Measurements from ENCODE around the gene RPEL1.

Gene RPEL1

GRCh38 chr10:103278537-103278823 is 32.8 kb downstream of the RPEL1 start:
- Histone ChIP-seq H3K27me3 (ENCODE audit: control insufficient read depth, insufficient read depth, low read length) (peaks cover 22% of the 10 kb centered on the region), H3K27ac (ENCODE audit: low read length) (no peak overlapping the region), H3K36me3 (ENCODE audit: control insufficient read depth, insufficient read depth, low read length) (no peaks in the 10 kb centered on the region), H3K9me3 (ENCODE audit: control insufficient read depth, insufficient read depth, low read length) (no peaks in the 10 kb centered on the region), H3K4me1 (ENCODE audit: control insufficient read depth, insufficient read depth, low read length) (peaks cover 5% of the 10 kb centered on the region), H3K4me3 (ENCODE audit: low read length) (no peak overlapping the region)
- no CpG with 5 or more reads among the region's 12 CpGs for WGBS (ENCODE audit: insufficient coverage, insufficient read length)
- DNase-seq (ENCODE audit: low read depth, low spot score), result no peak

GRCh38 chr10:103278862-103279298 is 33.2 kb downstream of the RPEL1 start:
- no peaks in the 10 kb centered on the region for H3K9me3 ChIP-seq (ENCODE audit: control insufficient read depth, insufficient read depth, low read length)
- H3K27ac ChIP-seq (ENCODE audit: low read length), result no peak overlapping the region
- H3K4me1 ChIP-seq (ENCODE audit: control insufficient read depth, insufficient read depth, low read length), result peaks cover 5% of the 10 kb centered on the region
- H3K27me3 ChIP-seq (ENCODE audit: control insufficient read depth, insufficient read depth, low read length), result peaks cover 22% of the 10 kb centered on the region
- H3K4me3 ChIP-seq (ENCODE audit: low read length), result no peak overlapping the region
- no peaks in the 10 kb centered on the region for H3K36me3 ChIP-seq (ENCODE audit: control insufficient read depth, insufficient read depth, low read length)
- DNase-seq (ENCODE audit: low read depth, low spot score), result no peak
- no CpG with 5 or more reads among the region's 11 CpGs for WGBS (ENCODE audit: insufficient coverage, insufficient read length)

- Histone ChIP-seq H3K36me3 (ENCODE audit: control insufficient read depth, insufficient read depth, low read length) (no peaks in the 10 kb centered on the region), H3K27me3 (ENCODE audit: control insufficient read depth, insufficient read depth, low read length) (peaks cover 22% of the 10 kb centered on the region), H3K27ac (ENCODE audit: low read length) (no peak overlapping the region), H3K4me1 (ENCODE audit: control insufficient read depth, insufficient read depth, low read length) (peaks cover 5% of the 10 kb centered on the region), H3K9me3 (ENCODE audit: control insufficient read depth, insufficient read depth, low read length) (no peaks in the 10 kb centered on the region), H3K4me3 (ENCODE audit: low read length) (no peak overlapping the region)
- no CpG with 5 or more reads among the region's 3 CpGs for WGBS (ENCODE audit: insufficient coverage, insufficient read length)
- DNase-seq (ENCODE audit: low read depth, low spot score), result no peak
These were observed 34.3 kb downstream of the RPEL1 start for GRCh38 chr10:103280031-103280430.

- Histone ChIP-seq H3K4me1 (ENCODE audit: control insufficient read depth, insufficient read depth, low read length) (peaks cover 5% of the 10 kb centered on the region), H3K36me3 (ENCODE audit: control insufficient read depth, insufficient read depth, low read length) (no peaks in the 10 kb centered on the region), H3K27me3 (ENCODE audit: control insufficient read depth, insufficient read depth, low read length) (peaks cover 22% of the 10 kb centered on the region), H3K4me3 (ENCODE audit: low read length) (no peak overlapping the region), H3K9me3 (ENCODE audit: control insufficient read depth, insufficient read depth, low read length) (no peaks in the 10 kb centered on the region), H3K27ac (ENCODE audit: low read length) (no peak overlapping the region)
- no CpG with 5 or more reads among the region's 2 CpGs for WGBS (ENCODE audit: insufficient coverage, insufficient read length)
- no peak for DNase-seq (ENCODE audit: low read depth, low spot score)
These were observed 34.8 kb downstream of the RPEL1 start for GRCh38 chr10:103280506-103280905.

GRCh38 chr10:103281753-103282152 is 36.1 kb downstream of the RPEL1 start:
- Histone ChIP-seq H3K27me3 (ENCODE audit: control insufficient read depth, insufficient read depth, low read length) (peaks cover 14% of the 10 kb centered on the region; the same call in 1 of the 2 replicates), H3K4me3 (ENCODE audit: low read length) (no peak overlapping the region)
- no CpG with 5 or more reads among the region's 14 CpGs for WGBS (ENCODE audit: insufficient coverage, insufficient read length)

GRCh38 chr10:103282961-103283360 is 37.3 kb downstream of the RPEL1 start:
- WGBS (ENCODE audit: insufficient coverage, insufficient read length), result no CpG with 5 or more reads among the region's 1 CpG
- Histone ChIP-seq H3K4me3 (ENCODE audit: low read length) (no peak overlapping the region), H3K27me3 (ENCODE audit: control insufficient read depth, insufficient read depth, low read length) (peaks cover 7% of the 10 kb centered on the region; the same call in 1 of the 2 replicates)

More at GRCh38 chr10:103281753-103282152, 36.1 kb downstream of the RPEL1 start:
- H3K9me3 ChIP-seq (ENCODE audit: control insufficient read depth, insufficient read depth, low read length), result no peaks in the 10 kb centered on the region
- no peak overlapping the region for H3K27ac ChIP-seq (ENCODE audit: low read length)
- DNase-seq (ENCODE audit: low read depth, low spot score), result peak; percentile 81
- H3K4me1 ChIP-seq (ENCODE audit: control insufficient read depth, insufficient read depth, low read length), result peaks cover 5% of the 10 kb centered on the region
- no peaks in the 10 kb centered on the region for H3K36me3 ChIP-seq (ENCODE audit: control insufficient read depth, insufficient read depth, low read length)

GRCh38 chr10:103284170-103284569 is 38.5 kb downstream of the RPEL1 start:
- Histone ChIP-seq H3K4me3 (ENCODE audit: low read length) (no peak overlapping the region), H3K27ac (ENCODE audit: low read length) (no peak overlapping the region), H3K4me1 (ENCODE audit: control insufficient read depth, insufficient read depth, low read length) (peaks cover 2% of the 10 kb centered on the region; the same call in 1 of the 2 replicates), H3K36me3 (ENCODE audit: control insufficient read depth, insufficient read depth, low read length) (no peaks in the 10 kb centered on the region), H3K27me3 (ENCODE audit: control insufficient read depth, insufficient read depth, low read length) (no peaks in the 10 kb centered on the region), H3K9me3 (ENCODE audit: control insufficient read depth, insufficient read depth, low read length) (no peaks in the 10 kb centered on the region)
- no peak for DNase-seq (ENCODE audit: low read depth, low spot score)
- WGBS (ENCODE audit: insufficient coverage, insufficient read length), result no CpG with 5 or more reads among the region's 11 CpGs

More at GRCh38 chr10:103282961-103283360, 37.3 kb downstream of the RPEL1 start:
- Histone ChIP-seq H3K9me3 (ENCODE audit: control insufficient read depth, insufficient read depth, low read length) (no peaks in the 10 kb centered on the region), H3K27ac (ENCODE audit: low read length) (no peak overlapping the region), H3K36me3 (ENCODE audit: control insufficient read depth, insufficient read depth, low read length) (no peaks in the 10 kb centered on the region), H3K4me1 (ENCODE audit: control insufficient read depth, insufficient read depth, low read length) (peaks cover 2% of the 10 kb centered on the region; the same call in 1 of the 2 replicates)
- DNase-seq (ENCODE audit: low read depth, low spot score), result no peak

- H3K27ac ChIP-seq (ENCODE audit: low read length), result no peak overlapping the region
- no peaks in the 10 kb centered on the region for H3K27me3 ChIP-seq (ENCODE audit: control insufficient read depth, insufficient read depth, low read length)
- WGBS (ENCODE audit: insufficient coverage, insufficient read length), result no CpG with 5 or more reads among the region's 5 CpGs
- H3K4me1 ChIP-seq (ENCODE audit: control insufficient read depth, insufficient read depth, low read length), result no peaks in the 10 kb centered on the region
- H3K36me3 ChIP-seq (ENCODE audit: control insufficient read depth, insufficient read depth, low read length), result no peaks in the 10 kb centered on the region
- H3K4me3 ChIP-seq (ENCODE audit: low read length), result no peak overlapping the region
- H3K9me3 ChIP-seq (ENCODE audit: control insufficient read depth, insufficient read depth, low read length), result no peaks in the 10 kb centered on the region
- DNase-seq (ENCODE audit: low read depth, low spot score), result no peak
These were observed 42.3 kb downstream of the RPEL1 start for GRCh38 chr10:103287992-103288391.

- WGBS (ENCODE audit: insufficient coverage, insufficient read length), result no CpG with 5 or more reads among the region's 4 CpGs
- H3K4me1 ChIP-seq (ENCODE audit: control insufficient read depth, insufficient read depth, low read length), result no peaks in the 10 kb centered on the region
- H3K27me3 ChIP-seq (ENCODE audit: control insufficient read depth, insufficient read depth, low read length), result no peaks in the 10 kb centered on the region
- no peaks in the 10 kb centered on the region for H3K36me3 ChIP-seq (ENCODE audit: control insufficient read depth, insufficient read depth, low read length)
- no peak overlapping the region for H3K27ac ChIP-seq (ENCODE audit: low read length)
- no peaks in the 10 kb centered on the region for H3K9me3 ChIP-seq (ENCODE audit: control insufficient read depth, insufficient read depth, low read length)
- no peak overlapping the region for H3K4me3 ChIP-seq (ENCODE audit: low read length)
- no peak for DNase-seq (ENCODE audit: low read depth, low spot score)
These were observed 45.9 kb downstream of the RPEL1 start for GRCh38 chr10:103291588-103291987.

GRCh38 chr10:103295374-103296015 is 49.8 kb downstream of the RPEL1 start:
- no peak overlapping the region for H3K4me3 ChIP-seq (ENCODE audit: low read length)
- WGBS (ENCODE audit: insufficient coverage, insufficient read length), result no CpG with 5 or more reads among the region's 2 CpGs
- no peaks in the 10 kb centered on the region for H3K36me3 ChIP-seq (ENCODE audit: control insufficient read depth, insufficient read depth, low read length)
- no peaks in the 10 kb centered on the region for H3K27me3 ChIP-seq (ENCODE audit: control insufficient read depth, insufficient read depth, low read length)
- H3K27ac ChIP-seq (ENCODE audit: low read length), result no peak overlapping the region
- no peak for DNase-seq (ENCODE audit: low read depth, low spot score)
- no peaks in the 10 kb centered on the region for H3K4me1 ChIP-seq (ENCODE audit: control insufficient read depth, insufficient read depth, low read length)
- H3K9me3 ChIP-seq (ENCODE audit: control insufficient read depth, insufficient read depth, low read length), result no peaks in the 10 kb centered on the region

Measured in iPS DF 6.9 (cell line).